Measurements from ENCODE around the gene CDH23.

Gene CDH23

GRCh38 chr10:71708897-71709882 is 312.5 kb downstream of the CDH23 start:
- H3K36me3 ChIP-seq (ENCODE audit: control insufficient read depth, insufficient read depth, low read length): no peaks in the 10 kb centered on the region
- H3K4me1 ChIP-seq (ENCODE audit: control insufficient read depth, insufficient read depth, low read length): peaks cover 16% of the 10 kb centered on the region
- no peak overlapping the region for H3K4me3 ChIP-seq (ENCODE audit: insufficient read depth, low read depth, low read length)
- H3K27ac ChIP-seq (ENCODE audit: insufficient read depth, low read depth, low read length, poor library complexity, severe bottlenecking): no peak overlapping the region
- no peaks in the 10 kb centered on the region for H3K27me3 ChIP-seq (ENCODE audit: control insufficient read depth, insufficient read depth, low read length, poor library complexity, severe bottlenecking)
- WGBS, 2 experiments: 91 to 92% methylated on average over 28 of the region's 28 CpGs
- H3K9me3 ChIP-seq (ENCODE audit: control insufficient read depth, low read length): no peaks in the 10 kb centered on the region

- Histone ChIP-seq H3K4me3 (ENCODE audit: insufficient read depth, low read depth, low read length) (no peak overlapping the region), H3K27ac (ENCODE audit: insufficient read depth, low read depth, low read length, poor library complexity, severe bottlenecking) (no peak overlapping the region), H3K36me3 (ENCODE audit: control insufficient read depth, insufficient read depth, low read length) (no peaks in the 10 kb centered on the region), H3K4me1 (ENCODE audit: control insufficient read depth, insufficient read depth, low read length) (peaks cover 15% of the 10 kb centered on the region), H3K9me3 (ENCODE audit: control insufficient read depth, low read length) (no peaks in the 10 kb centered on the region), H3K27me3 (ENCODE audit: control insufficient read depth, insufficient read depth, low read length, poor library complexity, severe bottlenecking) (no peaks in the 10 kb centered on the region)
- 95 to 96% methylated on average over 2 of the region's 2 CpGs for WGBS, 2 experiments
These were observed 313.8 kb downstream of the CDH23 start for GRCh38 chr10:71710519-71710918.

- 89 to 91% methylated on average over 6 of the region's 6 CpGs for WGBS, 2 experiments
- H3K4me1 ChIP-seq (ENCODE audit: control insufficient read depth, insufficient read depth, low read length): peaks cover 11% of the 10 kb centered on the region
- H3K4me3 ChIP-seq (ENCODE audit: insufficient read depth, low read depth, low read length): no peak overlapping the region
- H3K27me3 ChIP-seq (ENCODE audit: control insufficient read depth, insufficient read depth, low read length, poor library complexity, severe bottlenecking): no peaks in the 10 kb centered on the region
- no peaks in the 10 kb centered on the region for H3K9me3 ChIP-seq (ENCODE audit: control insufficient read depth, low read length)
- H3K27ac ChIP-seq (ENCODE audit: insufficient read depth, low read depth, low read length, poor library complexity, severe bottlenecking): no peak overlapping the region
- no peaks in the 10 kb centered on the region for H3K36me3 ChIP-seq (ENCODE audit: control insufficient read depth, insufficient read depth, low read length)
These were observed 314.4 kb downstream of the CDH23 start for GRCh38 chr10:71711052-71711623.

- no peaks in the 10 kb centered on the region for H3K36me3 ChIP-seq (ENCODE audit: control insufficient read depth, insufficient read depth, low read length)
- H3K4me3 ChIP-seq (ENCODE audit: insufficient read depth, low read depth, low read length): no peak overlapping the region
- H3K27me3 ChIP-seq (ENCODE audit: control insufficient read depth, insufficient read depth, low read length, poor library complexity, severe bottlenecking): no peaks in the 10 kb centered on the region
- no peaks in the 10 kb centered on the region for H3K9me3 ChIP-seq (ENCODE audit: control insufficient read depth, low read length)
- no peak overlapping the region for H3K27ac ChIP-seq (ENCODE audit: insufficient read depth, low read depth, low read length, poor library complexity, severe bottlenecking)
- peaks cover 11% of the 10 kb centered on the region for H3K4me1 ChIP-seq (ENCODE audit: control insufficient read depth, insufficient read depth, low read length)
- WGBS, 2 experiments: 97 to 98% methylated on average over 2 of the region's 2 CpGs
These were observed 315.4 kb downstream of the CDH23 start for GRCh38 chr10:71712170-71712569.

- Histone ChIP-seq H3K4me1 (ENCODE audit: control insufficient read depth, insufficient read depth, low read length) (peaks cover 11% of the 10 kb centered on the region), H3K27me3 (ENCODE audit: control insufficient read depth, insufficient read depth, low read length, poor library complexity, severe bottlenecking) (no peaks in the 10 kb centered on the region), H3K27ac (ENCODE audit: insufficient read depth, low read depth, low read length, poor library complexity, severe bottlenecking) (no peak overlapping the region), H3K9me3 (ENCODE audit: control insufficient read depth, low read length) (no peaks in the 10 kb centered on the region), H3K36me3 (ENCODE audit: control insufficient read depth, insufficient read depth, low read length) (no peaks in the 10 kb centered on the region), H3K4me3 (ENCODE audit: insufficient read depth, low read depth, low read length) (no peak overlapping the region)
- WGBS, 2 experiments: 92% methylated on average over 17 of the region's 17 CpGs
These were observed 315.9 kb downstream of the CDH23 start for GRCh38 chr10:71712572-71713134.

- no peak overlapping the region for H3K27ac ChIP-seq (ENCODE audit: insufficient read depth, low read depth, low read length, poor library complexity, severe bottlenecking)
- peaks cover 11% of the 10 kb centered on the region for H3K4me1 ChIP-seq (ENCODE audit: control insufficient read depth, insufficient read depth, low read length)
- no peaks in the 10 kb centered on the region for H3K27me3 ChIP-seq (ENCODE audit: control insufficient read depth, insufficient read depth, low read length, poor library complexity, severe bottlenecking)
- 75 to 76% methylated on average over 12 of the region's 12 CpGs for WGBS, 2 experiments
- H3K9me3 ChIP-seq (ENCODE audit: control insufficient read depth, low read length): no peaks in the 10 kb centered on the region
- no peaks in the 10 kb centered on the region for H3K36me3 ChIP-seq (ENCODE audit: control insufficient read depth, insufficient read depth, low read length)
- H3K4me3 ChIP-seq (ENCODE audit: insufficient read depth, low read depth, low read length): no peak overlapping the region
These were observed 316.7 kb downstream of the CDH23 start for GRCh38 chr10:71713135-71714030.

GRCh38 chr10:71714031-71714410 is 317.3 kb downstream of the CDH23 start:
- no peak overlapping the region for H3K27ac ChIP-seq (ENCODE audit: insufficient read depth, low read depth, low read length, poor library complexity, severe bottlenecking)
- 93 to 95% methylated on average over 4 of the region's 4 CpGs for WGBS, 2 experiments
- H3K9me3 ChIP-seq (ENCODE audit: control insufficient read depth, low read length): no peaks in the 10 kb centered on the region
- H3K4me3 ChIP-seq (ENCODE audit: insufficient read depth, low read depth, low read length): no peak overlapping the region
- no peaks in the 10 kb centered on the region for H3K36me3 ChIP-seq (ENCODE audit: control insufficient read depth, insufficient read depth, low read length)
- no peaks in the 10 kb centered on the region for H3K27me3 ChIP-seq (ENCODE audit: control insufficient read depth, insufficient read depth, low read length, poor library complexity, severe bottlenecking)
- peaks cover 12% of the 10 kb centered on the region for H3K4me1 ChIP-seq (ENCODE audit: control insufficient read depth, insufficient read depth, low read length)

GRCh38 chr10:71714592-71714991 is 317.9 kb downstream of the CDH23 start:
- Histone ChIP-seq H3K27ac (ENCODE audit: insufficient read depth, low read depth, low read length, poor library complexity, severe bottlenecking) (no peak overlapping the region), H3K4me1 (ENCODE audit: control insufficient read depth, insufficient read depth, low read length) (peaks cover 17% of the 10 kb centered on the region), H3K9me3 (ENCODE audit: control insufficient read depth, low read length) (no peaks in the 10 kb centered on the region), H3K36me3 (ENCODE audit: control insufficient read depth, insufficient read depth, low read length) (no peaks in the 10 kb centered on the region), H3K4me3 (ENCODE audit: insufficient read depth, low read depth, low read length) (no peak overlapping the region), H3K27me3 (ENCODE audit: control insufficient read depth, insufficient read depth, low read length, poor library complexity, severe bottlenecking) (no peaks in the 10 kb centered on the region)
- WGBS, 2 experiments: 88% methylated on average over 5 of the region's 5 CpGs

- Histone ChIP-seq H3K36me3 (ENCODE audit: control insufficient read depth, insufficient read depth, low read length) (no peaks in the 10 kb centered on the region), H3K4me3 (ENCODE audit: insufficient read depth, low read depth, low read length) (no peak overlapping the region), H3K4me1 (ENCODE audit: control insufficient read depth, insufficient read depth, low read length) (peaks cover 22% of the 10 kb centered on the region), H3K9me3 (ENCODE audit: control insufficient read depth, low read length) (no peaks in the 10 kb centered on the region), H3K27me3 (ENCODE audit: control insufficient read depth, insufficient read depth, low read length, poor library complexity, severe bottlenecking) (no peaks in the 10 kb centered on the region), H3K27ac (ENCODE audit: insufficient read depth, low read depth, low read length, poor library complexity, severe bottlenecking) (no peak overlapping the region)
- 89 to 92% methylated on average over 8 of the region's 8 CpGs for WGBS, 2 experiments
These were observed 318.3 kb downstream of the CDH23 start for GRCh38 chr10:71715026-71715425.

Measured in ectodermal cell (in vitro differentiated cells).